Measurements from ENCODE around the gene NKX3-2.

The NKX3-2 gene

GRCh38 chr4:13509442-13509841 is 34.9 kb downstream of the NKX3-2 start:
- no peak overlapping the region for H2BK12ac ChIP-seq (ENCODE audit: low read length in 2 of 2)
- H2AK5ac ChIP-seq (ENCODE audit: low read length, severe bottlenecking), result no peak overlapping the region
- H2BK120ac ChIP-seq (ENCODE audit: low read depth, low read length), result no peak overlapping the region
- no peak overlapping the region for H3K18ac ChIP-seq (ENCODE audit: low read depth in 1 of 2, low read length in 2 of 2)
- H2AFZ ChIP-seq (ENCODE audit: low read depth, low read length), result no peak overlapping the region
- H3K4me3 ChIP-seq (ENCODE audit: insufficient read depth in 1 of 2, low read depth in 1 of 2, low read length in 2 of 2), result no peak overlapping the region
- no peak overlapping the region for H2BK5ac ChIP-seq (ENCODE audit: low read depth, low read length, poor library complexity, severe bottlenecking)
- 79% methylated on average over 1 of the region's 1 CpG for WGBS
- H3K23ac ChIP-seq (ENCODE audit: low read length in 2 of 2), result no peak overlapping the region
- H3K79me1 ChIP-seq (replicated peaks; ENCODE audit: low read length, poor library complexity, severe bottlenecking), result no peaks in the 10 kb centered on the region
- no peak overlapping the region for H4K8ac ChIP-seq (ENCODE audit: low read length)
- no peak overlapping the region for H3K14ac ChIP-seq (ENCODE audit: low read length in 2 of 2)
- H3K9me3 ChIP-seq (ENCODE audit: control insufficient read depth, low read length), result no peaks in the 10 kb centered on the region
- H3K36me3 ChIP-seq (ENCODE audit: control insufficient read depth in 1 of 2, insufficient read depth in 2 of 2, low read depth in 1 of 2, low read length in 2 of 2), result no peaks in the 10 kb centered on the region
- H3K9ac ChIP-seq (ENCODE audit: low read length), result no peak overlapping the region
- H3K27me3 ChIP-seq (ENCODE audit: control insufficient read depth in 1 of 2, insufficient read depth in 1 of 2, low read length in 2 of 2), result peaks cover 7 to 9% of the 10 kb centered on the region in 2 experiments
- H3K27ac ChIP-seq (ENCODE audit: low read length, poor library complexity, severe bottlenecking), result no peak overlapping the region
- H4K91ac ChIP-seq (ENCODE audit: low read length), result no peak overlapping the region
- no peak overlapping the region for H2BK15ac ChIP-seq (ENCODE audit: low read depth, poor library complexity, severe bottlenecking)
- no peak overlapping the region for H3K4ac ChIP-seq (ENCODE audit: low read depth in 1 of 2, low read length in 2 of 2)
- no peak overlapping the region for H3K4me2 ChIP-seq (ENCODE audit: low read length, poor library complexity, severe bottlenecking)
- no peaks in the 10 kb centered on the region for H3K4me1 ChIP-seq (ENCODE audit: control insufficient read depth, insufficient read depth, low read depth, low read length)
- DNase-seq, result no peak

GRCh38 chr4:13504374-13504773 is 39.9 kb downstream of the NKX3-2 start:
- Histone ChIP-seq H3K27me3 (ENCODE audit: control insufficient read depth in 1 of 2, insufficient read depth in 1 of 2, low read length in 2 of 2) (peaks cover 0 to 9% of the 10 kb centered on the region in 2 experiments), H3K4me2 (ENCODE audit: low read length, poor library complexity, severe bottlenecking) (no peak overlapping the region), H3K9me3 (ENCODE audit: control insufficient read depth, low read length) (no peaks in the 10 kb centered on the region), H3K79me1 (replicated peaks; ENCODE audit: low read length, poor library complexity, severe bottlenecking) (no peaks in the 10 kb centered on the region), H3K27ac (ENCODE audit: low read length, poor library complexity, severe bottlenecking) (no peak overlapping the region), H3K23ac (ENCODE audit: low read length in 2 of 2) (no peak overlapping the region), H3K14ac (ENCODE audit: low read length in 2 of 2) (no peak overlapping the region), H3K18ac (ENCODE audit: low read depth in 1 of 2, low read length in 2 of 2) (no peak overlapping the region), H2AFZ (ENCODE audit: low read depth, low read length) (no peak overlapping the region), H2BK15ac (ENCODE audit: low read depth, poor library complexity, severe bottlenecking) (no peak overlapping the region), H3K4me1 (ENCODE audit: control insufficient read depth, insufficient read depth, low read depth, low read length) (no peaks in the 10 kb centered on the region), H4K8ac (ENCODE audit: low read length) (no peak overlapping the region), H3K4ac (ENCODE audit: low read depth in 1 of 2, low read length in 2 of 2) (no peak overlapping the region), H3K4me3 (ENCODE audit: insufficient read depth in 1 of 2, low read depth in 1 of 2, low read length in 2 of 2) (no peak overlapping the region), H2BK120ac (ENCODE audit: low read depth, low read length) (no peak overlapping the region), H3K9ac (ENCODE audit: low read length) (no peak overlapping the region), H2BK12ac (ENCODE audit: low read length in 2 of 2) (no peak overlapping the region), H2BK5ac (ENCODE audit: low read depth, low read length, poor library complexity, severe bottlenecking) (no peak overlapping the region), H4K91ac (ENCODE audit: low read length) (no peak overlapping the region), H3K36me3 (ENCODE audit: control insufficient read depth in 1 of 2, insufficient read depth in 2 of 2, low read depth in 1 of 2, low read length in 2 of 2) (no peaks in the 10 kb centered on the region), H2AK5ac (ENCODE audit: low read length, severe bottlenecking) (no peak overlapping the region)
- no peak for DNase-seq
- 93% methylated on average over 4 of the region's 5 CpGs for WGBS

- Histone ChIP-seq H3K9me3 (ENCODE audit: control insufficient read depth, low read length) (no peaks in the 10 kb centered on the region), H3K14ac (ENCODE audit: low read length in 2 of 2) (no peak overlapping the region), H3K4me2 (ENCODE audit: low read length, poor library complexity, severe bottlenecking) (no peak overlapping the region), H2AFZ (ENCODE audit: low read depth, low read length) (no peak overlapping the region), H3K36me3 (ENCODE audit: control insufficient read depth in 1 of 2, insufficient read depth in 2 of 2, low read depth in 1 of 2, low read length in 2 of 2) (no peaks in the 10 kb centered on the region), H2AK5ac (ENCODE audit: low read length, severe bottlenecking) (no peak overlapping the region), H2BK12ac (ENCODE audit: low read length in 2 of 2) (no peak overlapping the region), H2BK15ac (ENCODE audit: low read depth, poor library complexity, severe bottlenecking) (no peak overlapping the region), H3K27me3 (ENCODE audit: control insufficient read depth in 1 of 2, insufficient read depth in 1 of 2, low read length in 2 of 2) (peaks cover 5 to 12% of the 10 kb centered on the region in 2 experiments), H3K79me1 (replicated peaks; ENCODE audit: low read length, poor library complexity, severe bottlenecking) (no peaks in the 10 kb centered on the region), H3K4ac (ENCODE audit: low read depth in 1 of 2, low read length in 2 of 2) (no peak overlapping the region), H3K27ac (ENCODE audit: low read length, poor library complexity, severe bottlenecking) (no peak overlapping the region), H2BK120ac (ENCODE audit: low read depth, low read length) (no peak overlapping the region), H3K23ac (ENCODE audit: low read length in 2 of 2) (no peak overlapping the region), H4K91ac (ENCODE audit: low read length) (no peak overlapping the region), H3K18ac (ENCODE audit: low read depth in 1 of 2, low read length in 2 of 2) (no peak overlapping the region), H2BK5ac (ENCODE audit: low read depth, low read length, poor library complexity, severe bottlenecking) (no peak overlapping the region), H3K9ac (ENCODE audit: low read length) (no peak overlapping the region), H3K4me1 (ENCODE audit: control insufficient read depth, insufficient read depth, low read depth, low read length) (no peaks in the 10 kb centered on the region), H3K4me3 (ENCODE audit: insufficient read depth in 1 of 2, low read depth in 1 of 2, low read length in 2 of 2) (no peak overlapping the region), H4K8ac (ENCODE audit: low read length) (no peak overlapping the region)
- no peak for DNase-seq
- no CpG with 5 or more reads among the region's 1 CpG for WGBS
Observed at GRCh38 chr4:13498469-13498868, 45.8 kb downstream of the NKX3-2 start.

- H4K91ac ChIP-seq (ENCODE audit: low read length), result no peak overlapping the region
- H2AFZ ChIP-seq (ENCODE audit: low read depth, low read length), result no peak overlapping the region
- no peak overlapping the region for H4K8ac ChIP-seq (ENCODE audit: low read length)
- WGBS, result 75% methylated on average over 2 of the region's 2 CpGs
- no peaks in the 10 kb centered on the region for H3K4me1 ChIP-seq (ENCODE audit: control insufficient read depth, insufficient read depth, low read depth, low read length)
- no peak overlapping the region for H2BK5ac ChIP-seq (ENCODE audit: low read depth, low read length, poor library complexity, severe bottlenecking)
- H3K9ac ChIP-seq (ENCODE audit: low read length), result no peak overlapping the region
- H3K18ac ChIP-seq (ENCODE audit: low read depth in 1 of 2, low read length in 2 of 2), result no peak overlapping the region
- H3K4me2 ChIP-seq (ENCODE audit: low read length, poor library complexity, severe bottlenecking), result no peak overlapping the region
- H2BK120ac ChIP-seq (ENCODE audit: low read depth, low read length), result no peak overlapping the region
- H3K27me3 ChIP-seq (ENCODE audit: control insufficient read depth in 1 of 2, insufficient read depth in 1 of 2, low read length in 2 of 2), result peaks cover 5 to 12% of the 10 kb centered on the region in 2 experiments
- H3K36me3 ChIP-seq (ENCODE audit: control insufficient read depth in 1 of 2, insufficient read depth in 2 of 2, low read depth in 1 of 2, low read length in 2 of 2), result no peaks in the 10 kb centered on the region
- no peaks in the 10 kb centered on the region for H3K79me1 ChIP-seq (replicated peaks; ENCODE audit: low read length, poor library complexity, severe bottlenecking)
- H3K4me3 ChIP-seq (ENCODE audit: insufficient read depth in 1 of 2, low read depth in 1 of 2, low read length in 2 of 2), result no peak overlapping the region
- DNase-seq, result no peak
- H3K23ac ChIP-seq (ENCODE audit: low read length in 2 of 2), result no peak overlapping the region
- H3K14ac ChIP-seq (ENCODE audit: low read length in 2 of 2), result no peak overlapping the region
- H3K4ac ChIP-seq (ENCODE audit: low read depth in 1 of 2, low read length in 2 of 2), result no peak overlapping the region
- H2AK5ac ChIP-seq (ENCODE audit: low read length, severe bottlenecking), result no peak overlapping the region
- no peak overlapping the region for H2BK15ac ChIP-seq (ENCODE audit: low read depth, poor library complexity, severe bottlenecking)
- H2BK12ac ChIP-seq (ENCODE audit: low read length in 2 of 2), result no peak overlapping the region
- no peaks in the 10 kb centered on the region for H3K9me3 ChIP-seq (ENCODE audit: control insufficient read depth, low read length)
- H3K27ac ChIP-seq (ENCODE audit: low read length, poor library complexity, severe bottlenecking), result no peak overlapping the region
Observed at GRCh38 chr4:13496605-13497004, 47.7 kb downstream of the NKX3-2 start.
